Upper lobe of left lung (tissue), 4 donors: Measurements from ENCODE around the gene SNX10.

ENCODE experiments used
- CTCF ChIP-seq, 6 experiments: fragments of 450-650 bp in 4 of 6; fragments of 200-600 bp in 2 of 6; sonication (generic) in 2 of 6; IDR thresholded peaks; one replicate each; pipeline ENCODE4 v1.5.1; 2016 to 2019; ENCODE audit warnings: antibody characterized with exemption in 6 of 6
- POLR2A ChIP-seq, 4 donors: fragments of 450-650 bp; IDR thresholded peaks; one replicate each; pipeline ENCODE4 v1.5.1; 2016 to 2017; ENCODE audit warnings: antibody characterized with exemption in 4 of 4, mild to moderate bottlenecking in 2 of 4

- TF ChIP-seq CTCF (IDR thresholded peaks at IDR 0.05) (no peak), POLR2A (IDR thresholded peaks at IDR 0.05) (no peak)
Observed at GRCh38 chr7:26356229-26356628, 64.6 kb downstream of the SNX10 start.
